Measurements from ENCODE around the gene PCSK5.

PCSK5 gene

DNA sequence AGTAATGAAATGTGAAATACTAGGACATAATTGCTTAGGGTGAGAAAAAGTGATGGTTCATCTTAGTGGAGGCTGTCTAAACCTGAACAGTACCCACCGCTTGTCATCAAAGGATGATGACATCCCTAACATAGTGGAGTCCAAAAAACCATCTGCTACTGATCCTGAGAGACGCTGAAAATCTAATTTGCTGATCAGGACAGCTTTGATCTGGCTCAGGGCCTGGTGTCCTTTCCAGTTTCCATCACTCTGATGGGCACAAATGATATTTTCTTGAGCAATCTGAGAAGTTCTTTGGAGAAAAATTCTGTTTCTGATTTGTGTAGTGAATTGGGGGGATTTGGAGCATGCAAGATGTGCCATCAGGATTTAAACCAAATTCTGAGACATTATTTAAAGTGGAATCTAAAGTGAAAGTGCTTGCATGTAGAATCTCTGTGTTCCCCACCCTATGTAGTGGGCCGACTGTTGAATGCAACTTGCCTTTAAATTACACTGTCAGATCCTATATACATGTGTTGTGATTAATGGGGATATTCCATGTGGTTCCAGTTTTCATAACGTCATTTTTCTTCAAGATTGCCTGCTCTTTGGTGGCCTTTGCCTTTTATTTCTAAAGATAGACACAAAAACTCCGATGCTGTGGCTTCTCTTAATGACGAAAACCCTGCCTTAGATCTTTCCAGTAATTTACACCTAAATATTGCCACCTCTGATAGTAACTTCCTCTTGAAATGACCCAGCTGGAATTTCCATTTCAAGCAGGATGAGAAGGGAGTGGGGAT is 213.2 kb downstream of the PCSK5 start:
- H3K4me3 ChIP-seq, result no peak overlapping the region
- H3K27ac ChIP-seq, result no peak overlapping the region

GRCh38 chr9:76107482-76107881 is 217.0 kb downstream of the PCSK5 start:
- H3K27ac ChIP-seq, result peak overlapping the region in 2 of 21 experiments; percentile 31 to 34
- no peak overlapping the region for H3K4me3 ChIP-seq

DNA sequence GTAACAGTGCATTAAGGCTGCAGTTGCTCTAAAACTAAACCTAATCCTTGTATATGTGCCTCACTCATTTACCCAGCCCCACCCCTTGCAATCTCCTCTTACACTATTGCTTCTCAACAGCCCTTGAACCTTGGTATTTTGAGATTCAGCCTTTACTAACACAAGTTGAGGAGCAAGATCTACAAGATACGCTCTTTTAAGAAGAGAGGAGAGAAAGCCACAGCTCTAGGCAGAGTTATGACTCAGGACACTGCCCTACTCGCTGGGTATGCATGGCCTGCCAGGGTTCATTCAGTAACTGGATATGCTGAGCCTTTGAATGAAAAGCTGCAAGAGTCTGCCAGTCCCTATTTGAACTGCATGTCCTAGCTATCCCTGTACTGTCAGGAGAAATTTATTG is 219.5 kb downstream of the PCSK5 start:
- no peak overlapping the region for H3K27ac ChIP-seq
- H3K4me3 ChIP-seq, result no peak overlapping the region

GRCh38 chr9:76112151-76112550 is 221.7 kb downstream of the PCSK5 start:
- no peak overlapping the region for H3K4me3 ChIP-seq
- no peak overlapping the region for H3K27ac ChIP-seq

- Histone ChIP-seq H3K27ac (no peak overlapping the region), H3K4me3 (no peak overlapping the region)
Observed at GRCh38 chr9:76114144-76114543, 223.7 kb downstream of the PCSK5 start.

DNA sequence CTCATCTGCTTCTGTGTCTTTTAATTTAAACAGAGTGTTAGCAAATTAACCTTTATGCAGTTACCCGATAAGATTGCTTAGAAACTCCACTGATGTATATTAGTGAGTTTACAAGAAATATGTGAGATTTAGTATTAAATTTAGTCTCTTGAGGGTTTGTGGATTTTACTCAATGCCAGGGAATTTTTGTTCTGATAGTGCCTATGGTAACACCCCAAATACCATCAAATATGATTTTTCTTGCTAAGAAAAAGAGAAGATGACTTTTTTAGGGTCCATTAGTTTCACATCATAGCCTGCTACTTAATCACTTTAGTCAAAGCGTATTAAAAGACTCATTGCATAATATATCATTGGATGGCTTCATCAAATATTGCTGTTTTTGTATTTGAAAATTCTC is 224.9 kb downstream of the PCSK5 start:
- Histone ChIP-seq H3K4me3 (no peak overlapping the region), H3K27ac (no peak overlapping the region)

DNA sequence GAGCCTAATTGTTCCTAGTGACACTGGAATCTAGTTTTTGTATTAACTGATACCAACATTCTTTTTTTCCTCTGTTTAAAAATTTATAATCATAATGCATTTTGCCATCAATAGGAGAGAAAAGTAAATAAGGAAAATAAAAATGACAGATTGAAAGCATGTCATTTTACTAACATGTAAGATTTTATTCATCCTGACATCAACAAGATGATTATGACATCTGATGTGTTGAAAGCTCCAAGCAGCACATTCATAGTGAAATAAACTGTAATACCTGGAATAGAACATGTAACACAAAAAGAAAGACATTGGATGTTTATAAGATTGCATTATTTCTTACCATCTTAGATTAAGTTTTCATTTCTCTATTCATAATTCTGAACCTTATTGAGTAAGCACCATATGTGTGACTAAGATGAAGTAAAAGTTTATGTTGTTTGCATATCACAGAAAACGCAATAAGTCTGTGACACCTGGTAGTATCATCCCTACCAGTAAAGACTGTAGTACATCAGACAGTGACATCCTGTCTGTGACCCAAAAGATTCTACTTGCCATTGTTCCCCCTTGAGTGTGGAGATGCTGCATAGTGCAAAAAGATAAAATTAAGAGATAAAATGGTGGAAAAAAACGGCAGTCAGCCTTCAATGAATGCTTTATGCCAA is 225.6 kb downstream of the PCSK5 start:
- H3K27ac ChIP-seq, result no peak overlapping the region

DNA sequence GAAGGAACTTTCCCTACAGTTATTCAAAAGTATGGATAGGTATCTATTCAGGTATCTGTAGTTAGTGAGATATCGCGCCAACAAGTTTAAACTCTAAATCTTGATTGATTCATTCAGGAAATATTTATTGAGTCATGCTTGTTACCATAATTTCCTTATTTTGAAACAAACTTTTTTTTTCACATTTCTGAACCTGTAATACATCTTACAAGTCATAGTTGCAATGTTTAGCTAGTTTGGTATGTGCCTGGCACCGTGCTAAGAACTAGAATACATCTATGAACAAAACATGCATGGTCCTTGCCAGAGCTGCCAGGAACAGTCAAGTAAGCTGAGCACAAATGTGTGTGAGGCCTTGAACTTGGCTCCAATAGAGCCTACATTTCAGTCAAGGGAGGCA is 226.4 kb downstream of the PCSK5 start:
- Histone ChIP-seq H3K4me3 (no peak overlapping the region), H3K27ac (no peak overlapping the region)

More for the DNA sequence above, 225.6 kb downstream of the PCSK5 start:
- no peak overlapping the region for H3K4me3 ChIP-seq

- Histone ChIP-seq H3K4me3 (no peak overlapping the region), H3K27ac (no peak overlapping the region)
Observed at GRCh38 chr9:76127637-76128036, 237.2 kb downstream of the PCSK5 start.

- no peak overlapping the region for H3K27ac ChIP-seq
- no peak overlapping the region for H3K4me3 ChIP-seq
Observed at GRCh38 chr9:76135902-76136301, 245.4 kb downstream of the PCSK5 start.

DNA sequence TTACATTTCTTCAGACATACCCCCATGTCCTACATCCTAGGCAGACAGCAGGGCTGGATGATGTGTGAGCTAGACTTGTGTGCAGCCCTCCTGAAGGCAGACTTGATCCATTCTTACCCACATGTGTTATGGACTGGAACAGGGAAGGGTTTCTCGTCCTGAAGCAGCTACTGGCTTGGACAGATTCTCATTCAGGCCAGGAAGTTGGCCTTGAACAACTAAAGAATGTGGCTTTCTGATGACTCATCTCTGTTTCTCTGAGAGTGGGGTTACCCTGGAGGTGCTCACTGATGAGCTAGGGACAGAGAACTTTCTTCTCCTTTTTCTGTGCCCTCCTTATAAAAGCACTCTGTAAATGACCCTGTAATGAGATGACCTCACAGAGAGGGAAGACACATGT is 246.5 kb downstream of the PCSK5 start:
- Histone ChIP-seq H3K27ac (no peak overlapping the region), H3K4me3 (no peak overlapping the region)

DNA sequence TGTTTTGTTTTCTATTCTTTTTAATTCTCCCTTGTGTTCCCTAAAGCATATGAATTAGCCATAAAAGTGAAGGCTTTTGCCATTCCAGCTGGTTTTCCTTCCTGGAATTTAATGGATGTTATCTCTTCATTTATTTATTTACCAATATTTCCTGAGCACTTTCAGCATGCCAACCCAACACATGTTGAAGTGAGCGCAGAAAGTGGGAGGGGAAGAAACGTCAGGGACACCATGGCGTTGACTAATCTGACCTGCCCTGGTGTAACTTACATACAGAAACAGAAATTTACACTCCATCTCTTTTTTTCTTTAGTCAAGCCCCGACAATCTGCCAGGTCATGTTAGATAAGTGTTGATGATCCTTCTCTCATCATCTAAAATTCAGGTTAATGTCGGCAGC is 247.5 kb downstream of the PCSK5 start:
- H3K27ac ChIP-seq, result no peak overlapping the region

GRCh38 chr9:76138360-76138759 is 247.9 kb downstream of the PCSK5 start:
- no peak overlapping the region for H3K4me3 ChIP-seq

More for the DNA sequence above, 247.5 kb downstream of the PCSK5 start:
- H3K4me3 ChIP-seq, result no peak overlapping the region

GRCh38 chr9:76143834-76144233 is 253.4 kb downstream of the PCSK5 start:
- Histone ChIP-seq H3K4me3 (no peak overlapping the region), H3K27ac (no peak overlapping the region)

More at GRCh38 chr9:76138360-76138759, 247.9 kb downstream of the PCSK5 start:
- H3K27ac ChIP-seq, result no peak overlapping the region

- Histone ChIP-seq H3K27ac (no peak overlapping the region), H3K4me3 (no peak overlapping the region)
Observed at GRCh38 chr9:76150013-76150412, 259.5 kb downstream of the PCSK5 start.

DNA sequence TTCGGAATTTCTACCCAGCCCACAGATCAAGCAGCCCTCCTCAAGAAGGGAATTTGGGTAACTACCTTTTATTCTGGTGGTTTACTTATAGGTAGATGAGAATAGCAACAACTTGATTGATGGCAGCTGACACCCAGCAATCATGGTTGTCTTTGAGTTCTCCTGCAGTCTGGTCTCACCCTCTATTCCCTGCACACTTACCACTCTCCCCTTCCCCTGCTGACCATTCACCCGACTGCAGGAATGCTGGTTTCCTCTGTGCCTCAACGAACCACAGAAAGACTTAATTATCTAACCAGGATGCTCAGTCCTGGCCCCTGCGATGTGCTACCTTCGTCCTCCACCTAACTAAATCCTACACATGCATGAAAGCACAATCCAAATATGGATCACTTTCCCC is 260.8 kb downstream of the PCSK5 start:
- H3K27ac ChIP-seq, result no peak overlapping the region
- H3K4me3 ChIP-seq, result no peak overlapping the region

- Histone ChIP-seq H3K4me3 (no peak overlapping the region), H3K27ac (no peak overlapping the region)
Observed at GRCh38 chr9:76153339-76153738, 262.9 kb downstream of the PCSK5 start.

DNA sequence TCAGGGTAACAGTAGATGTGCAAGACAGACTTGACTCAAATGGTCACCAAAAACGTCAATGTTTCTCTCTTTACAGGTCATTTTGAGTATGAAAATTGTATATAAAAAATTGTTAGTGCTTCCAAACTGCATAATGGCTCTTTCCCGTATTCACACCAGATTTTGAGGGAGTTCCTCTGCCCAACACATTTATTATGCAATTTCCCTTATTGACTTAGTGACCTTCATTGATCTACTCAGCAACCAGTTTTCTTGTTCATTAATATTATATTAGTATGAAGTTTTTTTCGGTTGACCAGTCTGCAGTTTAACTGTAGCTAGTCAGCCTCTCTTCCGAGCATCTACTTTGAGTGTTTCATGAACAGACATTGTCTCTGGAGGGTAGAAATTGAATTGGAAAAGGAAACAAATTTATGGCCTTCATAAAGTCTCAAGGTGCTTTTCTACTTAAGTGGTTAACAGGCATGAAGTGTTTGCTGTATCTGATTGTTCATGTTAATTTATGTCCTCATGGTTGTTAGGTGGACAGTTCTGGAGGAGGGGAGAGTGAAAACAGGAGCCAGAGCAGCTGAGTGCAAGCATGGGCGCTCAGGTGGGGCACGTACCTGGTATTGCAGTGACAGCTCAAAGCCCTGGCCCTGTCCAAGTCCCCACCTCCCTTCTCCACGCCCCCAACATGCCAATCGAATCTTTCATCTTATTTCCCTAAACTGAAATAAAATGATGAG is 263.6 kb downstream of the PCSK5 start:
- H3K4me3 ChIP-seq, result no peak overlapping the region
- no peak overlapping the region for H3K27ac ChIP-seq

- Histone ChIP-seq H3K4me3 (no peak overlapping the region), H3K27ac (no peak overlapping the region)
Observed at GRCh38 chr9:76155361-76155760, 264.9 kb downstream of the PCSK5 start.

- Histone ChIP-seq H3K27ac (no peak overlapping the region), H3K4me3 (no peak overlapping the region)
Observed at GRCh38 chr9:76158713-76159112, 268.2 kb downstream of the PCSK5 start.

All from skin epidermis (tissue), 12 donors.